Measurements from ENCODE around the gene MBP.

MBP gene

GRCh38 chr18:77098538-77099174 is 33.9 kb downstream of the MBP start:
- DNase-seq: no peak

GRCh38 chr18:77098029-77098428 is 34.6 kb downstream of the MBP start:
- DNase-seq: no peak

DNA sequence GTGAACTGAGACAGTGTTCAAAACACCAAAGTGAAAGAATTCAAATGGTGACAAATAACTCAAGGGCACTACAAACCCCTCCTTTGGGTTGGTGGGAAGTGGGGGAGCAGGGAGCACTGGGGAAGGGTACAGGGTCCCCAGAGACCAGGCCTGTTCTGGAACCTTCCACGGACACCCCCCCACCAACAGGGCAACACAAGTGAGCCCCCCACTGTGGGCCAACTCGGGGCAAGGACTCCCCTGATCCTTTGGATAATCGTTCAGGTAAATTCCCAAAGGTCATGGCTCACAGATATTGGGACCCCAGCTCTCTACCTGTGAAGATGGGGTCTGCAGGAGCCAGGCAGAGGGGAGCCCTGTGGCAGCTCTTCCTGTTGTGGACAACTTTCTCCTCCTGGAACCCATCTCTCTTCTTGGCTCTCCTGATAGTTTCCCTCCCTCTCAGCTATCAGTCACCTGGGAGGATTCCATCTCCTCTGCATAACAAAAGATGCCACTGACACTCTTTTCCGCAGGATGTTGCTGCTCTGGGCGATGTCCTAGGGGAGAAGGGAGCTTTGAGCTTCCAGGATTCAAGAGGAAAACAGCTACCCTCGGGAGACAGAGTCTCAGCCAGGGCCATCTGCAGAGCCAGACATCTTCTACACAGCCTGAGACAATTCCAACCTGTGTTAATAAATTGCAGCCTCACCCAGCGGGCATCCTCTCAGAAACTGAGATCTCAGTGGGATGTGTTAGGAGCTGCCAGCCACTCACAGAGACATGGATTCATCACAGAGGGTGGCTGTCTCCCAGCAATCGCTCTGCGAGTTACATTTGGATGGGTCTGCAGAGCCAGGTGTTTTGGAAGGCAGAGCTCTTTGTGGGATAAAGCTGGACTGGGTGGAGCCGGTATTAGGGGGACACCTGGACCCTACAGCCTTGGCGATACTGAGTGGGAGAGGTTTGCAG is 35.4 kb downstream of the MBP start:
- no peak for DNase-seq

GRCh38 chr18:77095391-77096371 is 36.9 kb downstream of the MBP start:
- DNase-seq: no peak

DNA sequence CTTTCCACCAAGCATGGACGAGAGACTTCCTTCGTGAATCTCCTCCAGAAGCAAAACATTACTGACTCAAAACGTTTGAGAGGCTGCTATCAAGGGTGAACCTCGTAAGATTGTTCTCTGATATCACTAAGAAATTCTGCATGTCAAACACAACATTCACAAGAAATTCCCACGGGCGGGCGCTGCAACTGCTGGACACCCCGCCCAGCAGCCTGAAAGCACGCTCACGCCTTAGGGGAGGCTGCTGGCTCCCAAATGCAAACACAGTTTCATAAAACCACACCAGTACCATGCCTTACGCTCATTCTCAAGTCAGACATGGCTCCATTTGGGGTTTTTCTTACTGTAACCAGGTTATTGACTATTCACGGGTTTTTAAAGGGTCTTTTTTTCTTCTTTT is 39.0 kb downstream of the MBP start:
- DNase-seq: no peak

GRCh38 chr18:77093067-77093430 is 39.5 kb downstream of the MBP start:
- DNase-seq: no peak

- no peak for DNase-seq
Observed at GRCh38 chr18:77092104-77093066, 40.2 kb downstream of the MBP start.

DNA sequence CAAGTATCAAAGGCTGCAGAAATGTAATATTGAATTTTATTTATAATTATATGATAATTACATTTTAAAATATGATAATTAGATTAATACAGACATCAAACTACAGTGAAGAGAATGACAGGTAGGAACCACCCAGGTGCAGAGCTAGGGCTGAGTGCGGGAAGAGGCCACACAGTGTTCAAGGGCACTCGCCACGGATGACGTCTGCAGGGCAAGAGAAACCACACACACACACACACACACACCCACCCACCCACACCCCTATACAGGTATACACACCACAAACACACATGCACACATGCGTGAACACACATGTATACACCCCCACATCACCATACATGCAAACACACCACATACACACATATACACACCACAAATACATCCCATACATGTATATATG is 41.2 kb downstream of the MBP start:
- DNase-seq: no peak

DNA sequence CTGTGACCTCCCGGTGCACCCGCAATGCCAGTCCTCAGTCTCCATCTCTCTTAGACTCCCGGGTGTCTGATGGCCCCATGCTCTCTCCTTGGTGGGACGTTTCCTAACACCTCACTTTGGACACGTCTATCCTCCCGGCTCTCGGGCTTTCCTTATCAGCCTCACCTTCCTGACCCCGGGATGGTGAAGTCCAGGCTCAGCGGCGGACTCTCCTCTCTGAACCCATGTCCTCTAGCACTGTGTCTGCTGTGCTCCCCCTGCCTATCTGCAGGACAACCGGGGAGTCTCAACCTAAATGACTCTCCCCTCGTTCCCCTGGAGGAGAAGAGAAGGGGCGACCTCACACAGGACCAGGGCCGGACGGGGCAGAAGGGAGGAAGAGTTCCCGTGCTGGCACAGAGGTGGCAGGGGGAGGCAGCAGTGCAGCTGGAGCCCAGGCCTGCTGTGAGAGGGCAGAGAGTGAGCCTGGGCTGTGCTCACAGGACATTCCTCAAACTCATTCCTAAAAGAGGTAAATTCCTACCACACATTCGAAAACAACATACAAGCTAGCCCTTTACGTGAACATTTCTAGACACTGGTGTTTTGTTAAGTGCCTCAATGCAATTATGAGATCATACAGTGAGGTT is 41.9 kb downstream of the MBP start:
- DNase-seq: no peak

DNA sequence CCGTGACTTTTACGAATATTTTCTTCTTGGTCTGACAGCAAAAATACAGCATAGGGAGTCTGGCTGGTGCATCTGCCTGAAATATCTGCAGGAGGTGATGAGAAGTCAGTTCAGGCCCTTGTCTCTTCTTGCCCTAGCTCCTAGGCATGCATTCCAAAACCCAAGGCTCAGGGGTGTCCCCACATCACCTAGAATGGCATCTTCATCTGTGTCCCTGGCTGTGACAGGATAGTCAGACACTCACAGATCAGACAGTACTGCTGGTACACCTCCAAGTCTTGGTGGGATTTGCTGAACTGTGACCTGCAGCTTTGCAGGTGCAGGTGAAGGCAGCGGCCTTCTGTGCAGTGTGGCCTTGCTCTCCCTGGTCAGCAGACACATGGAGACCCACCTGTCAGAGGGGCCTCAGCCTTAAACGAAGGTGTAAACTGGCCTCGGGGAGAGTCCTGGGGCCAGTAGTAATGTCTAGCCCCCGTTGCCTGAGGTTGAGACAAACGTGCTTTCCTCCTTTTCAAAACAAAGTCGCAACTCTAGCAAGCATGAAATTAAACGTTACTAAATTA is 42.8 kb downstream of the MBP start:
- no peak for DNase-seq

DNA sequence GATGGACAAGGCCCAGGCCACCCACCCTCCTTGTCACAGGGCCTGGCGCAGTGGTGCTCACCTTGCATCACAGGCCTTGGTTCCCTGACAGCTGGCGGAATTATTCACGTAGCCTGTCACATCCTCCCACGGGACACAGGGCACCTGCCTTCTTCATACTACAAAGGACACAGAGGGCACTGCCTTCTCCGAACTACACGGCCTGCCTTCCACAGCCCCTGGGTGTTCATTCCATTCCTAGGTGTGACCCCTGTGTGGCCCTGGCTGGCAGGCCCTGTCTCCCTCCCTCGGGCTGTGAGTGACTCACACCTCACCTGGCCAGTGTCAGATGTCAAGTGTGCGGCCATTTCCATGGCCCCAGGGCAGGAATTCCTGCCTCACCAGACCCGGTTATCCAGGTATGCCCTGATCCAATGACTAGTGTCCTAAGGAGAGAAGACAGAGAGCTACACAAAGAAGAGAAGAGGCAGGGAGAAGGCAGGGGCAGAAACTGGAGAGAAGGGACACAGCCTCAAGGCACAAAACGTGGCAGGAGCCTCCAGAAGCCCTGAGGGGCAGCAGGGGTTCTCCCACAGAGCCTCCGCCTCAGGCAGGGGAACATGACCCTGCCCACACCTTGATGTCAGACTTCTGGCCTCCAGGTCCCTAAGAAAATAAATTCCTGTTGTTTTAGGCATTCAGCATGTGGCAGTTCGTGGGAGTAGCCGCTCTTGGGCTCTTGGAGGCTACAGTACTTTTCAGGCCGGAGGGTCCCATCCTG is 43.4 kb downstream of the MBP start:
- no peak for DNase-seq

- DNase-seq: no peak
Observed at GRCh38 chr18:77087393-77088141, 45.0 kb downstream of the MBP start.

- DNase-seq: no peak
Observed at GRCh38 chr18:77086656-77087392, 45.8 kb downstream of the MBP start.

DNA sequence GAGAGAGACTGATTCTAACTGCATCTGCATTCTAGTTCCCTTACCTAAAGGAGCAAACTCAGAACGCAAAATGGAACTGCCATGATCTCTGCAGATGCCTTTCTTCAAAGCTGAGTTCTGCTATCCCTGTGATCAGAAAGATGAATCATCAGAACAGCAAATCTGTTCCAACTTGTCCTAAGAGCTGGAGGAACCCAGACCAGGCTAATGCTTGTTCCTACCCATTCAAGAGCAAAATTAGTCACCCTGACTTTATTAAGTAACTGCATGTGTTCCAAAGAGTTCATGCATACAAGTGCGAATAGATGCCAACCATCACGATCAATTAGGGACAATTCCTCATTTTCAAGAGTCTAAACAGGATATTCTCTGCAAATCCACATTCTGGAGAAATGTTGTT is 46.5 kb downstream of the MBP start:
- no peak for DNase-seq

DNA sequence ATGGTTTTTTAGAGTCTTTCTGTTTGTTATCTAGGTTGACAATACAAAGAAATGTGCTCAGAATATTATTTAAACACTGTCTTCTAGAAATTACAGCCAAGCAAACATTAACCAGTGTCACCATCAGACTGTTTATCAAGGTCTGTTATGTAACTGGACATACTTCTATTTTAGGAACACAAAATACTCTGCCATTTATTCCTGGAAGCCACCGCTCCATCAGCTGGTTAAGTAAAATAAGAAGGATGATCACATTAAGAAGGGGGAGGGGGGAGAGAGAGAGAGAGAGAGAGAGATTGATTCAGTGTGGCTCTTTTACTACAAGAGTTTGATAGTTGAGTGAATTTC is 47.9 kb downstream of the MBP start:
- DNase-seq: no peak

DNA sequence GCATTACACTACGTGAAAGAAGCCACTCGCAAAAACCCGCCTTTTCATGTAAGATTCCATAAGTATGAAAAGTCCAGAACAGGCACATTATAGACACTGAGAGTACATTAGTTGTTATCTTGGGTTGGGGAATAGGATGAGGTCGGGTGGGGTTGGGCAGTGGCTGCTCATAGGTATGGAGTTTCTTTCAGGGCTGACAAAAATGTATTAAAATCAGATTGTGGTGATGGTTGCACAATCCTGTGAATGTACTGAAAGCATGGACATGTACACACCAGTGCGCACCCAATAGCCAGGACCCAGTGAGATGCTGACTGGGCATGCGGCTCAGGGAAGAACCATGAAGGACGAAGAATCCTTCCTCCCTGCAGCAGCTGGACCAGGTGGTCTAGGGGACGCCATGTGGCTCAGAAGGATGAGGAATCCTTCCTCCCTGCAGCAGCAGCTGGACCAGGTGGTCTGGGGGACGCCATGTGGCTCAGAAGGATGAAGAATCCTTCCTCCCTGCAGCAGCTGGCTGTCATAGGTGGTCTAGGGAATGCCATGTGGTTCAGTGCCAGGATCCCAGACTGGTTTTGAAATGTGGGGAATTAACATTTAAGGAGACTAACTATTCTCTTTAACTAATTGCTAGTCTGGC is 50.1 kb downstream of the MBP start:
- DNase-seq: no peak

DNA sequence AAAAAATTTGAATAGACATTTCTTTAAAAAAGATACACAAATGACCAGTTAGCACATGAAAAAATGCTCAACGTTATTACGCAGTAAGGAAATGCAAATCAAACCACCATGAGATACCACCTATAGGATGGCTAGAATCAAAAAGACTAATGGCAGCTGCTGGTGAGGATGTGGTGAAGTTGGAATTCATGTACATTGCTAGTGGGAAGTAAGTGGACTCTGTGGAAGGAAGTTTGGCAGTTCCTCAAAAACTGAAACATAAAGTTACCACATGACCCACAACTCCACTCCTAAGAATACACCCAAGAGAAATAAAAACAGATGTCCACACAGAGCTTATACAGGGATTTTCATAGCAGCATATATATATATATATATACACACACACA is 51.2 kb downstream of the MBP start:
- DNase-seq: no peak

DNA sequence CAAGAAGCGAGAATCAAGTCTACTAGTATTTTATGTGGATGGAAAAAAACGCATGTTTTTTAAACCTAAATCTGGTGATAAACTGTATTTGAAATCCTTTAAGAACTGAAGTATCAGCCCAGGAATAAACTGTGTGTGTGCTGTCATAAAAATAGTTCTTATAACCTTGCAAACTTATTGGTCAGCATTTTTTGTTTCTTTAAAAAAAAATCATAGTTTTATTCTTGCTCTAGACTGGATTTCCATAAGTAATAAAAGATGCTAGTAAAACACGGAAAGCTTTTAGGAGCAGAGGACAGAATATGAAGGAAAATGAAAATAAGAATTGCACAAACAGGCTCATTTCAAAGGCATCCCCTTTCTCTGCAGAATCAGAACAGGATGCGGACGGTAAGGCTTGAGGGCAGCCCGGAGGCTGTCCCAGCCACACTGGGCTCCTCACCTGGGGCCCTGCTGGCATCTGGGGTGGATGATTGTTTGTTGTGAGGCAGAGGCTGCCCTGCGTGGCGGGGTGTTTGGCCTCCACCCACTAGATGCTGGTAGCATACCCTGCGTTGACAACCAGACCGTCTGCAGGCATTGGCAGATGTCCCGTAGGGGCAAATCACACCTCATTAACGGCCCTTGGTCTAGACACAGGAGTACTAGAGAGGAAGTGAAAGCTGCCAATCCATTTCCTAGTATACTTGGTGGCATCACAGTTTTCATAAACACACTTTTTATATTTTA is 52.5 kb downstream of the MBP start:
- DNase-seq: no peak
